ENCODE data around the gene IL3. TPM values are rescaled to one million over a fixed set of nuclear protein-coding genes. Genes with fewer than 3 reads are reported as not detected.
A peak's percentile ranks its signal among the peaks of the same experiment; 100 is the strongest.

Gene IL3
- total RNA-seq, 2 donors from 2014 or later: 0.32 to 9.0 TPM

GRCh38 chr5:132109494-132110053 is 49.1 kb downstream of the IL3 start:
- no peaks in the 10 kb centered on the region for H3K27me3 Mint-ChIP-seq
- no peak for ATAC-seq (replicated peaks)
- H3K4me3 Mint-ChIP-seq: peak overlapping the region; percentile 77
- H3K36me3 Mint-ChIP-seq (ENCODE audit: low read depth): no peaks in the 10 kb centered on the region
- peak overlapping the region; percentile 84 for H3K27ac Mint-ChIP-seq
- no peaks in the 10 kb centered on the region for H3K9me3 Mint-ChIP-seq
- H3K4me1 Mint-ChIP-seq: peaks cover 55% of the 10 kb centered on the region

DNA sequence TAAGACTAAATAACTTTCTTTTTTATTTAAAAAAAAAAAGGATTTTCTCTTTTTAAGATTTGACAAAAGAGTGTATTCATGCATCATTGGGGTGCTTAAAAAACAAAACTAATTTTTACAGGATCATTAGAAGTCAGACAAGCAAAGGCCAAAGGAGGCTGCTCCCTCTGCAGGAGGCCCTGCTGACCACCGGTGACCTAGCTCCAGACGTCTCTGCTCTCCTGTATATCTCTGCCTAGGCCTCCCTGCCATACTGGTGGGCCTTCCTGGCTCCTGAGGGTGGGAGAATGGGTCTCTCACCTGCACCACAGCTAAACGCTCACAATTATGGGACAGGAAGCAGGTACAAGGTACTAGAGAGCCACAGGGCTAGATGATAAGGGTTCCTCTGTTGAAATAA is 49.7 kb downstream of the IL3 start:
- Mint-ChIP-seq H3K27me3 (no peaks in the 10 kb centered on the region), H3K27ac (peak overlapping the region; percentile 84), H3K4me3 (peak overlapping the region; percentile 77), H3K9me3 (no peaks in the 10 kb centered on the region), H3K4me1 (peaks cover 55% of the 10 kb centered on the region), H3K36me3 (ENCODE audit: low read depth) (no peaks in the 10 kb centered on the region)
- ATAC-seq (replicated peaks): no peak

GRCh38 chr5:132110930-132111329 is 50.5 kb downstream of the IL3 start:
- Mint-ChIP-seq H3K4me3 (peak overlapping the region; percentile 77), H3K36me3 (ENCODE audit: low read depth) (no peaks in the 10 kb centered on the region)
- peak; percentile 57 for ATAC-seq (replicated peaks)

DNA sequence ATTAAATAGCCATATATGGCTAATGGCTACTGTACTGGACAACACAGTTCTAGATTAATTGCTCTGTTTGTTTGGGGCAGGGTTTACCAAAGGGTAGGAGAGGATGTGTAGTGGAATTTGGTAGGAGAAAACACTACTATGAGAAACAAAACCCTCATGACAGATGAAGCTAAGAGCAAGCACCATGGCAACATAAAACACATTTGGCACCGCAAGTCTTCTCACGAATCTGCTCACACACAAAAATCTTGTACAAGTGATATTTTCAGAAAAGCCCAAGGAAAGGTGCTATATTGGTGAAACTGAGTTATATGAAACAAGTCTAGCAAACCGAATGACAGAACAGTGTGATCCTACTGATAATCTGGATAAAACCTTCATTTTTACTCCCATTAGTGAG is 51.7 kb downstream of the IL3 start:
- Mint-ChIP-seq H3K36me3 (ENCODE audit: low read depth) (no peaks in the 10 kb centered on the region), H3K4me1 (peaks cover 55% of the 10 kb centered on the region), H3K27me3 (no peaks in the 10 kb centered on the region), H3K27ac (peak overlapping the region; percentile 53), H3K4me3 (peak overlapping the region; percentile 77), H3K9me3 (no peaks in the 10 kb centered on the region)
- ATAC-seq (replicated peaks): no peak

More at GRCh38 chr5:132110930-132111329, 50.5 kb downstream of the IL3 start:
- peak overlapping the region; percentile 84 for H3K27ac Mint-ChIP-seq
- H3K9me3 Mint-ChIP-seq: no peaks in the 10 kb centered on the region
- H3K4me1 Mint-ChIP-seq: peaks cover 55% of the 10 kb centered on the region
- no peaks in the 10 kb centered on the region for H3K27me3 Mint-ChIP-seq

Other genes with a start within 250 kb of the IL3 start
- not detected for gene MEIKIN, start 115.0 kb upstream of the IL3 start, total RNA-seq
- 1 to 10 TPM; 1.4 to 6.7 TPM for gene ACSL6, start 49.0 kb upstream of the IL3 start, total RNA-seq
- 100 to 1,000 TPM in 1 of 2 donors, 10 to 100 TPM in 1; 14.6 to 159 TPM for gene CSF2, start 13.1 kb downstream of the IL3 start, total RNA-seq
- gene P4HA2, start 167.2 kb downstream of the IL3 start, total RNA-seq: 10 to 100 TPM in 1 of 2 donors, 1 to 10 TPM in 1; 8.4 to 22.9 TPM
- gene PDLIM4, start 197.0 kb downstream of the IL3 start, total RNA-seq: not detected
- gene SLC22A4, start 233.7 kb downstream of the IL3 start, total RNA-seq: under 1 TPM; 0.58 to 0.93 TPM

Data from activated T-helper 17 cell treated with anti-CD3 and anti-CD28 coated beads, Interleukin-2, amount 50 U/mL, for 72 hours (primary cell).